ENCODE results near the gene DCAF6. TPM values are rescaled to one million over a fixed set of nuclear protein-coding genes. Genes with fewer than 3 reads are reported as not detected.
"Not testable (repeated sequence)": the region's sequence is repeated elsewhere in the genome, so short reads cannot be mapped to it uniquely, and the experiment has no call there.

DCAF6 gene
- total RNA-seq: 10 to 100 TPM; 28.2 to 28.5 TPM

DNA sequence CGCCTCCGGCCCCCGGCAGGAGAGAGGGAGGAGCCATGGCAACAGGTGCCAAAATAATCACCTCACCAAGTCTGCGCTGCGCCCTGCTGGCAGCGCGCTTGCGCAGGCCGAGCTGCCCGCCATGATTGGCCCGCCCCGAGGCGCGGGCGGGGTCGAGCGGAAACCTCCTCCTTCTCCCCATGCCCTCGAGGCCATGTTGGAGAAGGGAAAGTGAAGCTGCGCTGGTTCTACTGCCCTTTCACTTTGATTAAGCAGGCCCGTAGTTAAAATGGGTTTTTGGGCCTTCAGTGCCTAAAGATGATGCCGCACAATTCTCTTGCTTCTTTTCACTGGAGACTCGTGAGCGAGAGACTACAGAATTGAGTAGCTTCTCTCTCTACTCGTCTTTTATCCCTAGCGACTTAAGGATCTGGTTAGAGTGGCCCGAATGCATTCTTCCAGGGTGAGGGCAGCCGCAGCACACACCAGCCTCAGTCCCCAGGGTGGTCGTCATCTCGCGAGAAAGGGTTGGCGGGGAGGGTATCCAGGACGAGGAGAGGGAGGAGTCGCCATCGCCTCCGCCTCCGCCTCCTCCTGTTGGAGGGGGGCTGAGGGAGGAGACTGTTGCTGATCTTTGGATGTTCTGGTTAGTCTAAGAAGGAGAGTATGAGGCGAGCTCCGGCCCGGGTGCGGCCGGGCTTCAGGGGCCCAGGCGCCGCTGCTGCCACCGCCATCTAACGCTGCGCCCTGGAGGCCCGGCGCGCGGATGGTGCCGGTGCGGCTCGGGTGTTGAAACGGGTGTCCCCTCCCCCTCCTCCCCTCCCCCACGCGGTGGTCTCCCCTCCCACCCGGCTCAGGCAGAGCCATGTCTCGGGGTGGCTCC lies at the start of gene DCAF6:
Gene DCAF6 (plus strand): TSS at position 616 of the 862 bp plus-strand sequence. CDS start 229 bp downstream, at position 845.
- Mint-ChIP-seq H3K9me3 (no peaks in the 10 kb centered on the region), H3K36me3 (peaks cover 4% of the 10 kb centered on the region), H3K4me3 (peak within 1 kb of the TSS; percentile 91), H3K27me3 (no peaks in the 10 kb centered on the region), H3K27ac (peak within 1 kb of the TSS; percentile 96), H3K4me1 (peaks cover 28% of the 10 kb centered on the region)
- POLR2A ChIA-PET: interaction anchor here (0.5 to 2.4 kb wide), 16 partner anchors 16 to 716 kb away, joined by 3 to 18 read pairs (median 4); partner anchors contain the start of genes POU2F1 and SFT2D2
- DNase-seq (peak; percentile 96), ATAC-seq (ENCODE audit: low read depth) (peak; percentile 85)

GRCh38 chr1:167887187-167887586 lies 49.3 kb upstream of the DCAF6 start:
- H3K27ac Mint-ChIP-seq; H3K4me1 Mint-ChIP-seq; DNase-seq; POLR2A ChIA-PET; ATAC-seq (ENCODE audit: low read depth); H3K9me3 Mint-ChIP-seq; H3K4me3 Mint-ChIP-seq; H3K27me3 Mint-ChIP-seq; H3K36me3 Mint-ChIP-seq: not testable (repeated sequence)

- no peaks in the 10 kb centered on the region for H3K36me3 Mint-ChIP-seq
- no peak for DNase-seq
- ATAC-seq (ENCODE audit: low read depth): no peak
- H3K27ac Mint-ChIP-seq: no peak overlapping the region
- POLR2A ChIA-PET: no interaction called here
- H3K4me3 Mint-ChIP-seq: no peak overlapping the region
- H3K9me3 Mint-ChIP-seq: no peaks in the 10 kb centered on the region
- peaks cover 14% of the 10 kb centered on the region for H3K27me3 Mint-ChIP-seq
- H3K4me1 Mint-ChIP-seq: no peaks in the 10 kb centered on the region
These were observed 46.1 kb upstream of the DCAF6 start for GRCh38 chr1:167890400-167890799.

- no peak for ATAC-seq (ENCODE audit: low read depth)
- no peaks in the 10 kb centered on the region for H3K4me1 Mint-ChIP-seq
- no peak overlapping the region for H3K27ac Mint-ChIP-seq
- no peak for DNase-seq
- no peaks in the 10 kb centered on the region for H3K9me3 Mint-ChIP-seq
- H3K36me3 Mint-ChIP-seq: no peaks in the 10 kb centered on the region
- H3K4me3 Mint-ChIP-seq: no peak overlapping the region
- POLR2A ChIA-PET: no interaction called here
- H3K27me3 Mint-ChIP-seq: peaks cover 17% of the 10 kb centered on the region
These were observed 42.7 kb upstream of the DCAF6 start for GRCh38 chr1:167893798-167894197.

DNA sequence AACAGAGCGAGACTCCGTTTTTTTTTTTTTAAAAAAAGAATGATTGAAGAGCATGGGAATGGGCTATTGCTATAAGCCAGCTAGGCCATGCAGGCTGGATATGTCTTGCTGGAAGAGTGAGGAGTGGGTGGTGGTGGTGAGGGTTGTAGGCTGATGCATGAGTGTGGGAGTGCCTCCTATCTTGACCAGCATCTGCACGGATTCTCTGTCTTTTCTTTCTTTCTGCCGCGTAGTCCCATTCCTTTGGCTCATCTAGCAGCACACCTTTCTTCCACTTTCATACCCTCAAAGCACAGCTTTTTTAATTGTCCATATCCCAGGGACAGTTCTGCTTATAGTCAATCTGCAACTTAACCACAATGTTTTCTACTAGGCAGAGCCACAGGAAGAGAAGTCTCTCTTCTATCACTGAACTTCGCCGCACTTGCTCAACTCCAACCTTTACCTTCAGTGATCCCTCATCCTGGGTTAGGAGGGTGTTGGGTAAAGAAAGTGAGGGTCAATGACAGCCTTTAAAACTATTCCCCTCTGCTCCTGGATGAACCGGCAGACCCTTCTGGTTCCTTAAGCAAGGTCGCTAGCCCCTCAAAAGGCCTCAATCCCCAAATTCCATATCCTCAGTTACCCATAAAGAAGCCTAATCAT lies 37.8 kb upstream of the DCAF6 start:
- H3K27ac Mint-ChIP-seq: no peak overlapping the region
- peaks cover 7% of the 10 kb centered on the region for H3K27me3 Mint-ChIP-seq
- H3K4me1 Mint-ChIP-seq: no peaks in the 10 kb centered on the region
- POLR2A ChIA-PET: no interaction called here
- ATAC-seq (ENCODE audit: low read depth) (no peak), DNase-seq (no peak)
- no peaks in the 10 kb centered on the region for H3K36me3 Mint-ChIP-seq
- H3K9me3 Mint-ChIP-seq: no peaks in the 10 kb centered on the region
- no peak overlapping the region for H3K4me3 Mint-ChIP-seq

DNA sequence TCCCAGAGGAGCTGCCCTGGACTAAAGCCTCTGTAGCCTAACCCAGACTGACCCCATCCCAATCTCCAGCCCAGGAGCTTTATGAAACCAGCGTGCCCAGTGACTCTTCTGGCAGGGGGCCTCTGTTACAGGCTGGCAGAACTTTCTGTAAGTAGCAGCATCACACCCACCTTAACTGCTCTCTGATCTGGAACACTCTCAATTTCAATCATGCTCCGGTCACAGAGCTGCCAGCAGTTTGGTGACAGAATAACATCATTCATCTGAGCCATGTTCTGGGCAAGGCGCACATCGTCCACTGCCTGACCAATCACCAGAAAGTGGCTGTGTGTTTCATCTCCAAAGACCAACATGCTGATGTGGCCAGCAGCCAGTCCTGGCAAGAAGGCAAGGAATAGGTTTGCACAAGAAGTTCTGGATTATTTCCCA lies 37.2 kb upstream of the DCAF6 start:
- DNase-seq: no peak
- Mint-ChIP-seq H3K4me3 (no peak overlapping the region), H3K27me3 (peaks cover 3% of the 10 kb centered on the region), H3K9me3 (no peaks in the 10 kb centered on the region), H3K4me1 (no peaks in the 10 kb centered on the region), H3K36me3 (no peaks in the 10 kb centered on the region), H3K27ac (no peak overlapping the region)
- ATAC-seq (ENCODE audit: low read depth): no peak
- POLR2A ChIA-PET: no interaction called here

GRCh38 chr1:167900907-167901306 lies 35.6 kb upstream of the DCAF6 start:
- H3K36me3 Mint-ChIP-seq: no peaks in the 10 kb centered on the region
- H3K9me3 Mint-ChIP-seq: peaks cover under 1% of the 10 kb centered on the region
- ATAC-seq (ENCODE audit: low read depth): no peak
- DNase-seq: no peak
- H3K27me3 Mint-ChIP-seq: peaks cover 8% of the 10 kb centered on the region
- no peak overlapping the region for H3K27ac Mint-ChIP-seq
- H3K4me1 Mint-ChIP-seq: no peaks in the 10 kb centered on the region
- POLR2A ChIA-PET: no interaction called here
- no peak overlapping the region for H3K4me3 Mint-ChIP-seq

GRCh38 chr1:167904652-167905130 lies 31.8 kb upstream of the DCAF6 start:
- POLR2A ChIA-PET: no interaction called here
- no peak overlapping the region for H3K27ac Mint-ChIP-seq
- DNase-seq (no peak), ATAC-seq (ENCODE audit: low read depth) (no peak)
- no peak overlapping the region for H3K4me3 Mint-ChIP-seq
- H3K27me3 Mint-ChIP-seq: peaks cover 16% of the 10 kb centered on the region
- H3K36me3 Mint-ChIP-seq: no peaks in the 10 kb centered on the region
- peaks cover 1% of the 10 kb centered on the region for H3K9me3 Mint-ChIP-seq
- no peaks in the 10 kb centered on the region for H3K4me1 Mint-ChIP-seq

GRCh38 chr1:167905182-167905581 lies 31.3 kb upstream of the DCAF6 start:
- peaks cover 2% of the 10 kb centered on the region for H3K36me3 Mint-ChIP-seq

GRCh38 chr1:167905671-167906070 lies 30.8 kb upstream of the DCAF6 start:
- DNase-seq: no peak
- peaks cover 20% of the 10 kb centered on the region for H3K27me3 Mint-ChIP-seq
- no peak overlapping the region for H3K27ac Mint-ChIP-seq
- POLR2A ChIA-PET: no interaction called here
- no peak overlapping the region for H3K4me3 Mint-ChIP-seq
- peaks cover 7% of the 10 kb centered on the region for H3K9me3 Mint-ChIP-seq
- H3K36me3 Mint-ChIP-seq: peaks cover 5% of the 10 kb centered on the region
- no peak for ATAC-seq (ENCODE audit: low read depth)
- peaks cover 3% of the 10 kb centered on the region for H3K4me1 Mint-ChIP-seq

More at GRCh38 chr1:167905182-167905581, 31.3 kb upstream of the DCAF6 start:
- no peak for ATAC-seq (ENCODE audit: low read depth)
- H3K4me1 Mint-ChIP-seq: peaks cover 3% of the 10 kb centered on the region
- no peak for DNase-seq
- H3K27me3 Mint-ChIP-seq: peaks cover 17% of the 10 kb centered on the region
- no peak overlapping the region for H3K27ac Mint-ChIP-seq
- peaks cover 5% of the 10 kb centered on the region for H3K9me3 Mint-ChIP-seq
- POLR2A ChIA-PET: no interaction called here
- no peak overlapping the region for H3K4me3 Mint-ChIP-seq

- no peak for ATAC-seq (ENCODE audit: low read depth)
- Mint-ChIP-seq H3K9me3 (peaks cover 7% of the 10 kb centered on the region), H3K4me3 (no peak overlapping the region), H3K27ac (no peak overlapping the region), H3K27me3 (peaks cover 20% of the 10 kb centered on the region), H3K36me3 (peaks cover 7% of the 10 kb centered on the region), H3K4me1 (peaks cover 3% of the 10 kb centered on the region)
- POLR2A ChIA-PET: interaction anchor here (1.0 kb wide), 1 partner anchor 26 kb away, joined by 3 read pairs; no protein-coding TSS in a partner anchor
- DNase-seq: no peak
These were observed 26.7 kb upstream of the DCAF6 start for GRCh38 chr1:167909691-167910180.

- POLR2A ChIA-PET: interaction anchor here (1.0 kb wide), 1 partner anchor 25 kb away, joined by 3 read pairs; no protein-coding TSS in a partner anchor
- H3K9me3 Mint-ChIP-seq: peaks cover 7% of the 10 kb centered on the region
- DNase-seq (no peak), ATAC-seq (ENCODE audit: low read depth) (no peak)
- peaks cover 3% of the 10 kb centered on the region for H3K4me1 Mint-ChIP-seq
- H3K4me3 Mint-ChIP-seq: no peak overlapping the region
- H3K27ac Mint-ChIP-seq: no peak overlapping the region
- peaks cover 7% of the 10 kb centered on the region for H3K36me3 Mint-ChIP-seq
- peaks cover 16% of the 10 kb centered on the region for H3K27me3 Mint-ChIP-seq
These were observed 26.0 kb upstream of the DCAF6 start for GRCh38 chr1:167910530-167910929.

DNA sequence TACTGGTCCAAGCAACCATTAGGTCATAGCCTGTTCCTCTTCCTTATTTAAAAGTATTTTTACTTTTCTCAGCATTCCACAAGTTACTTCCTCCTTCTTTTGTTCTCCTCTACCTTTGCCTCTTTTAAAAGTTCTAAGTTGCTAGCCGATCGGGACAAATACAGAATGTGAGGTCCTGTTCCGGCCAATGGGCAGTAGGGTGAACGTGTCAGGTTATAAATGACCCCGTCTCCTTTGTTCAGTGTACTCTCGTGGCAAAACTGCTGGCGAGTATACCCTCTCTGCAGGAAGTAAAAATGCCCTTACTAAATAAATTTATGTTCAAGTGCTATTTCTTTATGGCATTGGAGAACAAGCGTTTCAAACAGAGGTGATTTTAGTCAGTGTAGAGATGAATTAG lies 25.1 kb upstream of the DCAF6 start:
- peaks cover 3% of the 10 kb centered on the region for H3K4me1 Mint-ChIP-seq
- ATAC-seq (ENCODE audit: low read depth): no peak
- POLR2A ChIA-PET: no interaction called here
- H3K36me3 Mint-ChIP-seq: peaks cover 10% of the 10 kb centered on the region
- no peak for DNase-seq
- no peak overlapping the region for H3K4me3 Mint-ChIP-seq
- no peak overlapping the region for H3K27ac Mint-ChIP-seq
- H3K27me3 Mint-ChIP-seq: peaks cover 9% of the 10 kb centered on the region
- H3K9me3 Mint-ChIP-seq: peaks cover 6% of the 10 kb centered on the region

Data from activated naive CD8-positive, alpha-beta T cell treated with anti-CD3 and anti-CD28 coated beads, Interleukin-2, amount 10 ng/mL, durations not matched to agents 7 days and 5 days (primary cell).